Fibroblast of skin of right biceps (primary cell): ENCODE measurements around the gene DCAF7.

ENCODE experiments used
- DNase-seq: peaks from one replicate; pipeline ENCODE4 v3.0.0-alpha.2; 2013

DCAF7 gene

DNA sequence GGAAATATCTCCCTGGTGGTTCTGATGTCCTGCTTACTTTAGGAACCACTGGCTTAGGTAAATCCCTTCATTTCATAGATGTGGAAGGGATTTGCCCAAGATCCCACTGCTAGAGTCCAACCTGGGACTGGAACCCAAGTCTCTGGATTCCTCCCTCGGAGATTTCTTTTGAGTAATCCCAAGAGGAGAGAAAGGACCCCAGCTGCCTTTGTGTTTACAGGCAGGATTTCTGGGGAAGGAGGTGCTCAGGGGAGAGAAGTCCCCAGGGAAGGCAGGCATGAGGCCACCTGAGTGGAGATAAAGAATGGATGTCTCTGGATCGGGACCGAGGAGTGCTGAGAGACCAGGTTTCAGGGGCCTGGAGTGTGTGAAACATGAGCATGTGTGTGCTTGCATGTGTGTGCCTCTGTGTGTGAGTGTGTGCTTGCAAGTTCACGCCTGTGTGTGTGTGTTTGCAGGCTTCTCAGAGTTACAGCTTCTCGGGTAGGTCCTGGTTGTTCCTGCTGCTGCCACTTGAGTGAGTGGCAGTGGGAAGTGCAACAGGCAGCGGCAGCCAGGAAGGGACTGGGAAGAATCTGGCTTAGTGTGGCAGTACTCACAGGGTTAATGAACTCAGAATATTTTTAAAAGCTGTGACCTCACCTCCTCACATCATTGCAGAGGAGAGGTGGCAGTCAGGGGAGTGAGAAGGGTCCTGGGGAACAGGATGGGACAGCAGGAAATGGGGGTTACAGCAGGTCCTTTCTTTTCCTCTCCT, 24.9 kb upstream of the DCAF7 start:
- no peak for DNase-seq

DNA sequence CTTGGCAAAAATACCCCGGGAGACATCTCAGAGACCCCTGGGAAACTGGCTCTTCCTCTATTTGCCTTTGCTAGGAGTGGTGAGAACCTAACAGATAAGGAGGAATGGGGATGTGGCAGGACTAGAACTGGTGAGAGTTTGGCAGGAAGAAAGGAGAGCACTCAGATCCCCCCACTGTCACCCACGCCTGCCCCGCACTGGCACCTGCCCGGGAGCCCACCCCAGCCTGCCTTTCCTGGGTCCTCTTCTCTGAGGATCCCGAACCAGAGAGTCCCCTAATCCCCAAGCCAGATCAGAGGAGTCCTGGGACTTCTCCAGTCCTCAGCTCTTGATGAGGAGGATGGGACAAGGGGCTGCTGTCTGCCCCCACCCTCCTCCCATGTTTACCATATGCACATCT, 23.4 kb upstream of the DCAF7 start:
- no peak for DNase-seq

DNA sequence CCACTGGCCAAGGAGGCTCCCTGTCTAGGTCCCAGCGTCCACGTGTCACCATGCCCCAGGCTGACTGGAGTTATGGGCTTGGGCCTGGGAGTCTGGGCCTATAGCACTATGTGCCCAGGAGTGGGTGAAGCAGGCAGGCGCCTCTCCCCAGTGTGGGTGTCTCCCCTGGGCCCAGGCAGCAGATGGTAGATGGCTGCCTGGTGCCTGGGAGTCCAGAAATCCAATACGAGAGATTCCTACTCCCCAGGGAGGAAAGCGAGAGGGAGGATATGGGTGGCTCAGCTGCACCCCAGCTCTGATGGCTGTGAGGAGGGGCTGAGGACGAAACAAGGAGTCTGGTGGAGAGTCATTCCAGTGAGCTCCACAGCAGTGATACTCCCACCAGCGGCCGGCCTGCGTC, 22.1 kb upstream of the DCAF7 start:
- DNase-seq = no peak

DNA sequence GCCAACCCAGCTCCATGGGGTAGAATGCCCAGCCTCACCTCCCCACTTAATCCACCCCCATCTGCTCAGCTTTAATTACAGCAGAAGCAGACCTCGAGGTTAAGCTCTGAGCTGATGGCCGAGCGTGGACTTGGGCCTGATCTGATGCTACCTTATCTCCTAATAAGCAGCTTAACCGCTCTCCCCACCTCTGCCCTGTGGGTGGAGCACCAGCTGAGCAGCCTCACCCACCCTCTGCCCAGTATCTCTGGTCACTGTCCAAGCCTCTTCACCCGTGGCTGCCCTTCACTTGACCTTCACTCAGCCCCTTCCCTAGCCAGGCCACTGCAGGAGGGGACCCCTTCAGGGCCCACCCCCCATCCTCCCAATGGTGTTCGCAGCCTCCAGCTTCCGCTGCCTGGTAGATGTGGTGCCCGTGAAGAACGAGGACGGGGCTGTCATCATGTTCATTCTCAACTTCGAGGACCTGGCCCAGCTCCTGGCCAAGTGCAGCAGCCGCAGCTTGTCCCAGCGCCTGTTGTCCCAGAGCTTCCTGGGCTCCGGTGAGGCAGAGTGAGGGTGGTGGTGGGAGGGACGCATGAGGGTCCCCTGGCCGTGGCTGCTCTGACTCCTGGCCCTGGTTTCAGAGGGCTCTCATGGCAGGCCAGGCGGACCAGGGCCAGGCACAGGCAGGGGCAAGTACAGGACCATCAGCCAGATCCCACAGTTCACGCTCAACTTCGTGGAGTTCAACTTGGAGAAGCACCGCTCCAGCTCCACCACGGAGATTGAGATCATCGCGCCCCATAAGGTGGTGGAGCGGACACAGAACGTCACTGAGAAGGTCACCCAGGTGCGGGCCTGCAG, 20.3 kb upstream of the DCAF7 start:
- no peak for DNase-seq

DNA sequence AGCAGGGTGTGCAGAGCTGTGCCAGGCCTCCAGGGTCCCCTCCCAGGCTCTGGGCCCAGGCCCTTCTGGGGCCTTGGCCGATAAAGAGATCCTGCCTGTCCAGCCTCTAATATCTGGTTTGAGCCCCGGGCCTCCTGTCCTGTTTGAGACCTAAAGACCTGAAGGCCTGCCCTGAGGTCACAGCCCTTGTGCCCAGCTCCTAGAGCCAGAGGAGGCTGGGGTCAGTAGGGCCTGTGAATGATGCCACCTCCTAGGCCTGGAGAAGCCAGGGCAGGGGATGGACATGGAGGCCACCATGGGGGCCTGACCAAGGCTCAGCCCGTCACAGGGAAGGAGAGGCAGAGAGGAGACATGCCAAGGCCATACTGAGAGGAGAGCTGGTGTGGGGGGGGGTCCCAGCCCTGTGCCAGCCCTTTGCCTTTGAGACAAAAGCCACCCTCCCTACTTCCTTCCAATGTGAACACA, 19.7 kb upstream of the DCAF7 start:
- DNase-seq = no peak

DNA sequence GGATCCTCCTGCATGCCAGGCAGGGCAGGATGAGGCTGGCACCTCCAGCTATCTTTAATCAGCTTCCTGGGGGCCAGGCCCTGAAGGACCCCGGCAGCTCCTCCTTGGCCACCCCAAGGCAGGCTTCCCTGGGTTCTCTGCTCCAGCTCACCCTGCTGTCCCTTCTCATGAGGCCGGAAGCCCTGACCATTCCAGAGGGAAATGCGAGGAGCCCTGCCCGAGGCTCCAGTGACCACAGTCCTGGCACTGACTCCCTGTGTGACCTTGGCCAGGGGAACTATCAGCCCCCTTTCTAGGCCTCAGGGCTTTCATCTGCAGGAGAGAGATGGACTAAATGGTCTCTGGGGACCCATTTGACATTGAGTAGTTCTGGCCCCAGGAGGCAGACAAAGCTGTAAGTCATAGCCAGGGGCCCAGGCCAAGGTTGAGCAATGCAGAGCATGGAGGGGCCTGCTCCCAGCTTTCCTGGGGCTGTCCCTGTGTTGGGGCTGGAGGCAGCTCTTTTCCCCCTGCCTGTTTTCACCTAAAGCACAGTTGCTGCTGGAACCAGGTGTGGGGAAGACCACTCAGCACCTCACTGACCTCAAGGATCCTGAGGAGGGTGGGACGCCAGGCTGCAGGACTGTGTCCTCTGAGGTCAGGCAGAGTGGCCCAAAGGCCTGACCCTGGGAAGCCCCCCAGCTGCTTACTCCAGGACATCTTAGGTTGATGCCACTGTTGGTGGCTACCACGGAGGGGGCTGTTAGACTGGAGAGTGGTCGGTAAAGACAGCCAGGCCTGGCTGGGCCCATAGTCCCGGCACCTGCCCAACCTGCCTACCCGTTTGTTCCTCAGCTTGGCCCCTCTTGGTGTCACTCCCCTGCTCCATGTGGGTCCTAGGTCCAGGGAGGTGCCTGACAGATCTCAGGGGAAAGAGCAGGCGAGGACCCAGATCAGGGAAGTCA, 19.0 kb upstream of the DCAF7 start:
- no peak for DNase-seq

DNA sequence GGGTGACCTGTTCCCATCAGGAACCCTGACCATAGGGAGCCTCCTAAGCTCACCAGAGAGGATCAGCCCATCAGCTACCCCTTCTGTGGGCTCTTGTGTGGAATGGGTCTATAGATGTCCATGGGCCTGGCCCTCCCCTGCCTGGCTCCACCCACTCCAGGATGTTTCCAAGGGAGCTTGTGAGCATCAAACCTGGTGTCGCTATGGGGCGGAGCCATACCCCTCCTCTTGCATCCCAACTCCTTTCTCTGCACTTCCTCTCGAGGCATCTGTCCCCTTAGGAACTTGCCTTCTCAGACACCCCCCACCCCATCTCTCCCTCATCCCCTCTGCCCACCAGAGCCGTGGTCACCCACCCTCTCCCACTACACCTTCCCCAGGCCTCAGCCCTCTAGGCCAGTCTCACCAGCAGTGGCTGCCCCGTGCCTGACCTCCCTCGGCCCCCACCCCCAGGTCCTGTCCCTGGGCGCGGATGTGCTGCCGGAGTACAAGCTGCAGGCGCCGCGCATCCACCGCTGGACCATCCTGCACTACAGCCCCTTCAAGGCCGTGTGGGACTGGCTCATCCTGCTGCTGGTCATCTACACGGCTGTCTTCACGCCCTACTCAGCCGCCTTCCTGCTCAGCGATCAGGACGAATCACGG, 16.7 kb upstream of the DCAF7 start:
- DNase-seq = no peak

DNA sequence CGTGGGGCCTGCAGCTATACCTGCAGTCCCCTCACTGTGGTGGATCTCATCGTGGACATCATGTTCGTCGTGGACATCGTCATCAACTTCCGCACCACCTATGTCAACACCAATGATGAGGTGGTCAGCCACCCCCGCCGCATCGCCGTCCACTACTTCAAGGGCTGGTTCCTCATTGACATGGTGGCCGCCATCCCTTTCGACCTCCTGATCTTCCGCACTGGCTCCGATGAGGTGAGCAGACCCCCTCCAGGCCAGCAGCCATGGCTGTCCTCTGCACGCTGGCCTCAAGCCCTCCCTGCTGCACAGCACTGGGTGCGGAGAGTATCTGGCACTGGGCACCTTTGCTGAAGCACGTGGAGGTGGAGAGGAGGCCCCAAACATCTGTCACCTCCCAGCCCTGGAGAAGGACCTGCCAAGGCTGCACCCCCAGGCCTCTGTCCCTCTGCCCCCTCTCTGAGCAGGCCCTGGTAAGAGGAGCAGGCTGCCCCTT, 16.2 kb upstream of the DCAF7 start:
- no peak for DNase-seq

DNA sequence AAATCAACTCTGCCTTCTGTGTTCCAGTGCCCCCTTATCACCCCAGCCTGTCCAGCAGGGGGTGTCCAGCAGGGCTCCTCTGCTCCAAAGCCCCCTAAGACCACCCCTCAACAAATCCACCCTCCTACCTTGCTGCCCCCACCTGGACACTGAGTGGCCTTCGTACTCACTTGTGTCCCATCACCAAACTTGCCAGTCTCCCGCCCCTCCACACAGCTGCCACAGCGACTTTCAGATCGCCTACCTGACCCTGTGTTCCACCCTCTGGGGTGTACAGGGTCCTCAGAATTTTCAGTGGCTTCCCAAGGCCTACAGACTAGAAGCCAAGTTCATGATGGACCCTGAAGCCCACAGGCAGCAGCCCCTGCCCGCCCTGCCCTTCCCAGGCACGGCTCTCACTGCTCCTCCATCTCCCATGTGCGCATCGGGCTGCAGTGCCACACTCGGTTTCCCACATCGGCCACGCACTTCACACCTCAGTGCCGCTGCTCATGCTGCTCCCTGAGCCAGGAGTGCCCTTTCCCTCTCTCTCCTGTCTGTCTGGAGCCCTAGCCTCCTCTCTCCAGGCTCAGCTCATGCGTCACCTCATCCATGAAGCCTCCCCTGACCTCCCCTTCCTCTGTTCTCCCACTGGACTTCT, 15.3 kb upstream of the DCAF7 start:
- DNase-seq = no peak

DNA sequence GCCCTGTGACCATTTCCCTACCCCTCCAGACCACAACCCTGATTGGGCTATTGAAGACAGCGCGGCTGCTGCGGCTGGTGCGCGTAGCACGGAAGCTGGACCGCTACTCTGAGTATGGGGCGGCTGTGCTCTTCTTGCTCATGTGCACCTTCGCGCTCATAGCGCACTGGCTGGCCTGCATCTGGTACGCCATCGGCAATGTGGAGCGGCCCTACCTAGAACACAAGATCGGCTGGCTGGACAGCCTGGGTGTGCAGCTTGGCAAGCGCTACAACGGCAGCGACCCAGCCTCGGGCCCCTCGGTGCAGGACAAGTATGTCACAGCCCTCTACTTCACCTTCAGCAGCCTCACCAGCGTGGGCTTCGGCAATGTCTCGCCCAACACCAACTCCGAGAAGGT, 14.6 kb upstream of the DCAF7 start:
- DNase-seq = no peak

DNA sequence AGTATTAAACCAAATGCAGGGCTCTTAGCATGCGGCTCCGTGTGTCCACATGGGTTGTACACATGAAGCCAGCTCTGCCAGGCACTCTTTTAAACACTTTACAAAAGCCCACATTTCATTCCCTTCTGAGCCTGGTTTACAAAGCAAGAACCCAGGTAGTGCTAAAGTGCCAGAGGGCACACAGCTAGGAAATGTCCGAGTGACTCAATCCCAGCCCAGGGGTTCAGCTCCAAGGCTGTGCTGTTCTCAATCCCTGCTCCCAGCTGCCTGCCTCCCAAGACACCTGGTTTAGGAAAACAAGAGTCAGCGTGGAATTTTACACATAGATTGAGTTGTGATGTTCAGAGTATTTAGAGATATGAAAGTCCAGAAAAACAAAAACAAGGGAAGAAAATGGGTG, 13.3 kb upstream of the DCAF7 start:
- DNase-seq = no peak

DNA sequence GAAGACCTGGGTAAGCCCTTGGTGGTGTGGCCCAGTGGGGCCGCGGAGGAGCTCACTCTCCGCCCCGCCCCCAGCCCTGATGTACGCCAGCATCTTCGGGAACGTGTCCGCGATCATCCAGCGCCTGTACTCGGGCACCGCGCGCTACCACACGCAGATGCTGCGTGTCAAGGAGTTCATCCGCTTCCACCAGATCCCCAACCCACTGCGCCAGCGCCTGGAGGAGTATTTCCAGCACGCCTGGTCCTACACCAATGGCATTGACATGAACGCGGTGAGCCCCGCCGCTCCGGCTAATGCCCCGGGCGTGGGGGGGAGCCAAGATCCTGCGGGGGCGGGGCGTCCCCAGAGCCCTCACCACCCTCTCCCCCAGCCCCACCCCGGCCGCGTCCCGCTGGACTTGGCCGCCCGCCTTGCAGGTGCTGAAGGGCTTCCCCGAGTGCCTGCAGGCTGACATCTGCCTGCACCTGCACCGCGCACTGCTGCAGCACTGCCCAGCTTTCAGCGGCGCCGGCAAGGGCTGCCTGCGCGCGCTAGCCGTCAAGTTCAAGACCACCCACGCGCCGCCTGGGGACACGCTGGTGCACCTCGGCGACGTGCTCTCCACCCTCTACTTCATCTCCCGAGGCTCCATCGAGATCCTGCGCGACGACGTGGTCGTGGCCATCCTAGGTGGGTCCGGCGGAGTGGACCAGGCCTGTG, 12.1 kb upstream of the DCAF7 start:
- DNase-seq = no peak

DNA sequence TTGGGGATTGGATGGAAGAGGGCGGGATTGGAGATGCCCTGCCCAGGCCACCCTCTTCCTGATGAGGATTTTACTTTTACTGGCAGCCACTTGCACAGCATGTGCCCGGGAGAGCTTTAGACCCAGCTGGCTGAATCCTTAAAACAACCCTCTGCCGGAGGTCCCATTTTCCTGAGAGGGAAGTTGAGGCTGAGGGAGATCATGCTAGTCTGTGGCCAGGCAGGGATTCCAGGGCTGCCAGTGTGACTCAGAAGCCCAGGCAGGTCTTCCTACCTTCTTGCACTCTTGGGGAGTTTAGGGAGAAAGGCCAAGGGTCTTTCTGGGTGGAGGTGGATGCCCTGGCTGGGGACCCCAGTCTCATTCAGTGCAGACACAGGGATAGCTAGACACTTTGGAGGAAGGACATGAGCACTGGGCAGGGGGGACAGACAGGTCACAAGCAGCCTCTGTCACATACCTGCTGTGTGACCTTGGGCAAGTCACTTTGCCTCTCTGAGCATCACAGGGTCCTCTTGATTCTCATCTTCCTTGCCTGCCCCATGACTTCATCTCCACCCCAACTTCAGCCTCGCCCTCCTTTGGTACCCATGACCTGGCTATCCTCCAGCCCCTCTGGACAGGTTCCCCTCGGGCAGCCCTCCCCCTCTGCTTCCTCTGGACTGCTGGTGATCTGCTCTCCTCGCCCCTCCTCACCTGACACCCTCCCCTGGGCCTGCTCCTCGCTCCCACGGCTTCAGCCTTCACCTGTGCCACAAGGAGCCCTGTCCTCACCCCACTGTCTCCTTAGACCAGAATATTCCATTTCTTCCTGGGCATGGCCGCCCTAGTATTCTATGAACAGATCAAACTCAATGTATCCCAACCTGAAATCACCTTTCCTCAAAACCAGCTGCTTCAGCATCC, 11.3 kb upstream of the DCAF7 start:
- DNase-seq = no peak

DNA sequence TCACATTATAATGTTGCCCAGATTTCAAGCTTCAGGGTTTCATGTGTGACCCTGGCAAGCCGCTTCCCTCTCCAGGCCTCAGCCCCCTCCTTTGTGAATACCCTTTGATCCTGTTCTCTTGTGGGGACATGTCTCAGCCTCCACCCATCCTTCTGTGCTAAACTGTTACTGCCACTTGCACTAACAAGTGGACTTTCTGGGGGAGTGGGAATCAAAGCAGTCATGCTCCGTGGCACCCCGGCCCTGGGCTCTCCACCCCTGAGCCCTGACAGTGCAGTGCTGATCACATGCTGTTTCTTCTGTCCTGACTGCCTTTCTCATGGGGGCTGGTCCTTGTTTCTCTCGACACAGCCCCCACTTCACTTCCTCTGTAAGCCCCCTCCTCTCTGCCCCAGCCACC, 9.7 kb upstream of the DCAF7 start:
- no peak for DNase-seq

DNA sequence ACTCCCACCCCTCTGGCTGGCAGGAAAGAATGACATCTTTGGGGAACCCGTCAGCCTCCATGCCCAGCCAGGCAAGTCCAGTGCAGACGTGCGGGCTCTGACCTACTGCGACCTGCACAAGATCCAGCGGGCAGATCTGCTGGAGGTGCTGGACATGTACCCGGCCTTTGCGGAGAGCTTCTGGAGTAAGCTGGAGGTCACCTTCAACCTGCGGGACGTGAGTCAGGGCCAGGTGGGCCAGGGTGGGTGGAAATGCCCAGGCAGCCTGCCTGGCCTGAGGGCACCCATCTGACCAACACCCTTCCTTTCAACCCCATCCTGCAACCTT, 8.1 kb upstream of the DCAF7 start:
- DNase-seq = no peak

DNA sequence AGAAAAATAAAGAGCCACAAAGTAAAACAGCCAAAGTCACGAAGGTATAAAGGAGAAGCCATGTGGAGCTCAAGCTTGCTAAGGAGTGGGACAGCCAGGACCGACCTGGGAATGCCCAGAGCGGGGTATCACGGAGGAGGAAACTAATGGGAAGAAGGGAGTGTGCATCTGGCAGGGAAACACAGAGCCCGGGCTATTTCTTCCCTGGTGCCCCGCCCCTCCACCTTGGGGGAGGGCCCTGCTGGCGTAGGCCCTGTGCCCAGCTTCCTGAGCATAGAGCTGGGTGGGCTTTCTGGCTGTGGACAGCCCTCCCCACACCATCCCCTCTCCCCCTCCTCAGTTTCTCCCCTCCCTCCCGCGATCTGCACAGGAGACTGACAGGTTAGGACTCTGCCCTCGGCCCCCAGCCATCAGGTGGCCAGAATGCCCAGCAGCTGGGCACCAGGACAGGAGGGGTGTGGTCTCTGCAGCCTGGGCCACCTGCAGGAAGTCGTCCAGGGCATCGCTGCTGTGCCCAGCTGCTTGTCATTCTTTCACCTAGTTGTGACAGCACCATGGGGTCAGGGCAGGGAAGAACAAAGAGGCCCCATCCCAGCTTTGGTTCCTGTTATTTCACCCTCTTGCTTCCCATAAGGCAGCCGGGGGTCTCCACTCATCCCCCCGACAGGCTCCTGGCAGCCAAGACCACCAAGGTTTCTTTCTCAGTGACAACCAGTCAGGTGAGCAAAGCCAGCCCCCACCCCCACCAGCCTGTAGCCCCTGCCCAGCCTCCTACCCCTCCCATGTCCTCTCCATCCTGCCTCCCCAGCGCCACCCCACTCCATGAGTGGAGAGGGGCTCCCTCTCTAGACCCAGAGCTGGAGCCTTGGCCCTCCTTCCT, 7.1 kb upstream of the DCAF7 start:
- no peak for DNase-seq

DNA sequence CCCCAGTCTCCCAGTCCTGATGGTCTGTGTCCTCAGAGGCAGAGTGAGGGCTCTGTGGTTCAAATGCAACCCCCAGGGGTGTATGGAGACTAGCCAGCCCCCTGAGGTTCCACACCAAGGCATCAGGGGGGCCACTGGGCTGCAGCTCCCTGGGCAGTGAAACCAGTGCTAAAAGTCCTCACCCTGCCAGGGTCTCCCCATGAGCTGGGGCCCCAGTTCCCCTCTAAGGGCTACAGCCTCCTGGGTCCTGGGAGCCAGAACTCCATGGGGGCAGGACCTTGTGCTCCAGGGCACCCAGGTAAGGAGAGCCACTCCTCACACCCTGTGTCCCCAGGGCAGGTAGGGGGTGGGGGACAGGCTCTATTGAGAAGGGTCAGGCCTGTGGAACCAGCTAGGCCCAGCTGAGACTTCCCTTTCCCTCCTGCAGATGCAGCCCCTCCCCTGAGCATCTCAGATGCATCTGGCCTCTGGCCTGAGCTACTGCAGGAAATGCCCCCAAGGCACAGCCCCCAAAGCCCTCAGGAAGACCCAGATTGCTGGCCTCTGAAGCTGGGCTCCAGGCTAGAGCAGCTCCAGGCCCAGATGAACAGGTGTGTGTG, 6.4 kb upstream of the DCAF7 start:
- DNase-seq = no peak

DNA sequence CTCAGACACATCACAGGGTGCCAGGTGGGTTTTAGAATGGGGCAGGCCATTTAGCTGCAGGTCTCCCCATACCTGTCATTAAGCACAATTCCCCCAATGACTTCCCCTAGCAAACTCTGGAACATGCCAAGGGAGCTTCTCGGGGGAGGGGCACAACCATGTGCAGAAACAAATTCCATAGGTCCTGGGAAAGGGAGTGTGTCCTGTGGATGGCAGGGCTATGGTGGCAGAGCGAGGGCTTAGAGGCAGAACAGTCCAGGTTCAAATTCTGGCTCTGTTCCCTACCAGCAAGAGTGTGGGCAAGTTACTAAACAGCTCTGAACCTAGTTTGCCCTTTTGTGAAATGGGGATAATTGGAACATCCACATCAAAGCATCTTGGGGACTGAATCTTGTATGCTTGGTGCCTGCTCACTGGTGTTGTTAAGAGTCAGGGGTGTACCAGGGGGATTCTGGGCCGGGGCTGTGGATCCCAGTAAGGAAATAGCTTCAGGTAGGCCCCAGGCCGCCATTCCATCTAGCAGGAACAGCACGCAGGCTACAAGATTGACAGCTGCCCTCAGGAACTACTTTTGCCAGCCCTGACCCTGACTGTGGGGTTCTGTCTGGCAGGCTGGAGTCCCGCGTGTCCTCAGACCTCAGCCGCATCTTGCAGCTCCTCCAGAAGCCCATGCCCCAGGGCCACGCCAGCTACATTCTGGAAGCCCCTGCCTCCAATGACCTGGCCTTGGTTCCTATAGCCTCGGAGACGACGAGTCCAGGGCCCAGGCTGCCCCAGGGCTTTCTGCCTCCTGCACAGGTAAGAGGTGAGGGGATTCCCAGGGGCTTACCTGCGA, 5.6 kb upstream of the DCAF7 start:
- no peak for DNase-seq
